Inflammatory macrophage treated with lipopolysaccharide for 4 hours (primary cell): ENCODE data around the gene MUC5AC.

ENCODE experiments used
- DNase-seq: peaks from one replicate; pipeline ENCODE4 v3.0.0-alpha.2; 2020

MUC5AC gene

DNA sequence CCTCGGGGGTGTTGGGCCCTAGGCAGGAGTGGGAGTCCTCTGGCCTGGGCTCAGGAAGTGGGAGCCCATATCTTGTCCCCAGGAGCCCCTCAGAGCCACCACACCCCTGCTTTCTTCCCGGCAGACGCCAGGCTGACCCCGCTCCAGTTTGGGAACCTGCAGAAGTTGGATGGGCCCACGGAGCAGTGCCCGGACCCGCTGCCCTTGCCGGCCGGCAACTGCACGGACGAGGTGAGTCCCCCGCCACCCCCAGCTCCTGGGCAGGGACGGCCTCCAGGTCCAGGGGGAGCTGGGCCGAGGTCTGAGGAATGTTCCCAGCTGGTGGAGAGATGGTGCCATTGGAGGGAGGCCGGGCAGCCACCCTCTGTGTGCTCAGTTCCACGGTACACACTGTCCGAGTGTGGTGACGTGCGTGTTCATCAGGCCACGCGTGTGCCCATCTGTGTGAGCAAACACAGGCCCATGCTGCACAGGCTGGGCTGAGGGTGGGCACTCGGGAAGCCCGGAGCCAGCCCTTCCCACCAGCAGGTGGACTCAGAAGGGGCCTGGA is 69.9 kb downstream of the MUC5AC start:
- DNase-seq, result no peak

DNA sequence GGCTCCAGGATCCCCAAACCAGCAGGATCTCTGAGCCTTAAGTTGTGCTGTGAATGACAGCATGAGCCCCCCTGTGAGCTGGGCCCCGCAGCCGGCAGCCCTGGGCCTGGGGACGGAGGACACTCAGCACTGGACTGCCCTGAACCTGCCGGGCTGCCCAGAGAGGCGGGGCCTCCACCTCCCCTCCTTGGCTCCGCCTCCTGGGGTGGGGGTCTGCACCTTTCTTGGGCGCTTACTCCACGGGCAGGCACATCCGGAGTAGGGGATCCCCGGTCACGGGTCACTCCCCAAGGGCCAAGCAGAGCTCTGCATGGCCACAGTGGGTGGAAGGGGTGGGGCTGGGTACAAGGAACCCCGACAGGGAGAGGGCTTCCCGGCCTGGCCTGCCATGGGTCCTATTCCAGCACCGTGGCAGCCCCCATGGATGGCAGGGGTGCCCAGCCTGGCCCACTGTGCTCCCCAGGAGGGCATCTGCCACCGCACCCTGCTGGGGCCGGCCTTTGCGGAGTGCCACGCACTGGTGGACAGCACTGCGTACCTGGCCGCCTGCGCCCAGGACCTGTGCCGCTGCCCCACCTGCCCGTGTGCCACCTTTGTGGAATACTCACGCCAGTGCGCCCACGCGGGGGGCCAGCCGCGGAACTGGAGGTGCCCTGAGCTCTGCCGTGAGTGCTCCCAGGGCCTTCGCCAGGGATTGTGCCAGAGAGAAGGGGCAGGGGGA is 70.5 kb downstream of the MUC5AC start:
- no peak for DNase-seq

DNA sequence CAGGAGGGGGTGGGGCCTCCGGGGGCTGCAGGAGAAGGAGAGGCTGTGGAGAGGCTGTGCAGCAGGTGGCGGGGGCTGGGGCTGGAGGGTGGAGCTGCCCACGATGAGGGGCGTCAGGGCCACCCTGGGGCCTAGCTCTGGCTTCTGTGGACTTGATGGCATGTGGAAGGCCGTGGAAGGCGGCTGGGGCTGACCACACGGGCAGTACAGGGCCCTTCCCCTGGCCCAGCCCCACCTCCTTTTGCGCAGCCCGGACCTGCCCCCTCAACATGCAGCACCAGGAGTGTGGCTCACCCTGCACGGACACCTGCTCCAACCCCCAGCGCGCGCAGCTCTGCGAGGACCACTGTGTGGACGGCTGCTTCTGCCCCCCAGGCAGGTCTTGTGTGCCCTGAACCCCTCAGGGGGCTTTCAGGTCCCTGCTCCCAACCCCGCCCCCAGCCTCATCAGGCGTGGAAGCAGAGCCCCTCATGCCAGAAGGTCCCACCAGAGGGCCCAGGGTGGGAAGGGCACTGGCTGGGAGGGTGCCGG is 71.2 kb downstream of the MUC5AC start:
- DNase-seq, result no peak

DNA sequence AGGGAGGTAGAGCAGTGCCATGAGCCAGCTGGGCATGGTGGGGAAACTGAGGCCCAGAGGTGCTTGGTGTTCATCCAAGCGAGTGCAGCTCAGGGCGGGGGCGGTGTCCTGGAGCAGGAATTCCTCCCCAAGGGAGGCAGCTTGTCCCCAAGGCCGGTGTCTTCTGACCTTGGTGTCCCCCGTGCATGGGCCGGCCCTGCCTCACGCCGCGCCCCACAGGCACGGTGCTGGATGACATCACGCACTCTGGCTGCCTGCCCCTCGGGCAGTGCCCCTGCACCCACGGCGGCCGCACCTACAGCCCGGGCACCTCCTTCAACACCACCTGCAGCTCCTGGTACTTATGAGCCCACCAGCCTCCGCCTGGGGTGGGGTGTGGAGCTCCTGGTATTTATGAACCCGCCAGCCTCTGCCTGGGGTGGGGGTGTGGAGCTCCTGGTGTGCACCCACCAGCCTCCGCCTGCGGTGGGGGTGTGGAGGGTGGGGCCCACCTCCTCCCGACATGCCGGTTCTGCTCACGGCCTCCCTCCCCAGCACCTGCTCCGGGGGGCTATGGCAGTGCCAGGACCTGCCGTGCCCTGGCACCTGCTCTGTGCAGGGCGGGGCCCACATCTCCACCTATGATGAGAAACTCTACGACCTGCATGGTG is 71.8 kb downstream of the MUC5AC start:
- no peak for DNase-seq

DNA sequence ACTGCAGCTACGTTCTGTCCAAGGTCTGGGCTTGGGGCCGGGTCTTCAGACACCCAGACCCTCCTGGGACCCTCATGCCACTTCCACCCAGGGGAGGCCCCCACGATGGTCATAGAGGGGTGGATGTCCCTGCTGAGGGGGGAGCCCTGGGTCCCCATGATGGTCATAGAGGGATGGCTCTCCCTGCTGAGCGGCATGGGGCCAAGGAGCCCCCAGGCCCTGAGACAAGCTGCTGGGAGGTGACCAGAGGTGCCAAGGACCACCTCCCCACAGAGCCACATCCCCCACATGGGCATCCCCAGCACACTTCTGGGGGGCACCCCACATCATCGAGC is 72.3 kb downstream of the MUC5AC start:
- DNase-seq, result no peak

- no peak for DNase-seq
Observed at GRCh38 chr11:1230456-1231395, 73.0 kb downstream of the MUC5AC start.

DNA sequence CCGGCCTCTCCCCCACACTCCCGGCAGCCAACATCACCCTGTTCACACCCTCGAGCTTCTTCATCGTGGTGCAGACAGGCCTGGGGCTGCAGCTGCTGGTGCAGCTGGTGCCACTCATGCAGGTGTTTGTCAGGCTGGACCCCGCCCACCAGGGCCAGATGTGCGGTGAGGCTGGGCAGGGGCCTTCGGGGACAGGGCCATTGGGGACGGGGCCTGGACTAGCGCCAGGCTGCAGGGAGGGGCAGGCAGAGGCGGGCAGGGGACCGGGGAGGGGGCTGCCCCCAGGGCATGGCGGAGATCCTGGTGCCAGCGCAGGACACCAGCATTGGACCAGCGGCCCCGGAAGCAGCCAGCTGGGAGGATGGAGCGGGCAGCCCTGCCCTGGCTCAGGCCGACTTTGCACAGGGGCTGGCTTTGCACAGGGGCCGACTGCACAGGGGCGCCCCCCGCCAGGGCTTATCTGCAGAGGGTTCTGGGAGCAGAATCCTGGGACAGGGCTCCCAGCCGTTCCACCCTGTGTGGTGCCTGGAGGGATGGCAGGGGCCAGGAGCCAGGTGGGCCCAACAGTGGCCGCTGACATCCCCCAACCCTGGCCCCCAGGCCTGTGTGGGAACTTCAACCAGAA is 73.8 kb downstream of the MUC5AC start:
- DNase-seq, result no peak

DNA sequence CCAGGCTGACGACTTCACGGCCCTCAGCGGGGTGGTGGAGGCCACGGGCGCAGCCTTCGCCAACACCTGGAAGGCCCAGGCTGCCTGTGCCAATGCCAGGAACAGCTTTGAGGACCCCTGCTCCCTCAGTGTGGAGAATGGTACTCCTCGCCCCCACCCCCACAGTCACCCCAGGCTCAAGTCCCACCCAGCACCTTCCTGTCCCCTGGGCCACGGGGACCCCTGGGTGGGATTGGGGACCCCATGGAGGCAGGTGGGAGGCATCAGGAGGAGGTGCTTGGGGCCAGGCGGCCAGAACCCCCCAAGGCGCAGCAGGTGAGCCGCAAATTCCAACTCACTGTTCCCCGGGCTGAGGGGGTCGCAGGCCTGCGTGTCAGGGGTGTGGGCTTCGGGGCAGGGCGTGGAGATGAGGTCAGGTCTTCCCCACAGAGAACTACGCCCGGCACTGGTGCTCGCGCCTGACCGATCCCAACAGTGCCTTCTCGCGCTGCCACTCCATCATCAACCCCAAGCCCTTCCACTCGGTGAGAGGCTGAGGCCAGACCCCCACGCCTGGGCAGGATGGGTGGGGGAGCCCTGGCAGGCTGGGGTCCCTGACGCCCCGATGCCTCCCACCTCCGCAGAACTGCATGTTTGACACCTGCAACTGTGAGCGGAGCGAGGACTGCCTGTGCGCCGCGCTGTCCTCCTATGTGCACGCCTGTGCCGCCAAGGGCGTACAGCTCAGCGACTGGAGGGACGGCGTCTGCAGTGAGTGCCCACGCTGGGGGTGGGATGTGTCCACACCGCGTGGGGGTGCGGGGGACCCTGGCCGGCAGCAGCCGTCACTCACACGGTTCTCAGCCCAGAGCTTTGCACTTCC is 74.5 kb downstream of the MUC5AC start:
- DNase-seq, result no peak

DNA sequence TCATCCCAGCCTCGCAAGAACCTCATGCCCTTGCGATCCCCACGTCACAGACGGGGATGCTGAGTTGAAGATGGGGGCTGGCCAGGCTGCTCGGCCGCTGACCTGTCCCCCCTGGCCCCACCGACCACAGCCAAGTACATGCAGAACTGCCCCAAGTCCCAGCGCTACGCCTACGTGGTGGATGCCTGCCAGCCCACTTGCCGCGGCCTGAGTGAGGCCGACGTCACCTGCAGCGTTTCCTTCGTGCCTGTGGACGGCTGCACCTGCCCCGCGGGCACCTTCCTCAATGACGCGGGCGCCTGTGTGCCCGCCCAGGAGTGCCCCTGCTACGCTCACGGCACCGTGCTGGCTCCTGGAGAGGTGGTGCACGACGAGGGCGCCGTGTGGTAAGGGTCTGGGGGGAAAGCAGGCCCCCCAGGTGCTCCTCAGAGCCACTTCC is 75.1 kb downstream of the MUC5AC start:
- DNase-seq, result no peak

GRCh38 chr11:1233351-1234053 is 75.7 kb downstream of the MUC5AC start:
- no peak for DNase-seq

DNA sequence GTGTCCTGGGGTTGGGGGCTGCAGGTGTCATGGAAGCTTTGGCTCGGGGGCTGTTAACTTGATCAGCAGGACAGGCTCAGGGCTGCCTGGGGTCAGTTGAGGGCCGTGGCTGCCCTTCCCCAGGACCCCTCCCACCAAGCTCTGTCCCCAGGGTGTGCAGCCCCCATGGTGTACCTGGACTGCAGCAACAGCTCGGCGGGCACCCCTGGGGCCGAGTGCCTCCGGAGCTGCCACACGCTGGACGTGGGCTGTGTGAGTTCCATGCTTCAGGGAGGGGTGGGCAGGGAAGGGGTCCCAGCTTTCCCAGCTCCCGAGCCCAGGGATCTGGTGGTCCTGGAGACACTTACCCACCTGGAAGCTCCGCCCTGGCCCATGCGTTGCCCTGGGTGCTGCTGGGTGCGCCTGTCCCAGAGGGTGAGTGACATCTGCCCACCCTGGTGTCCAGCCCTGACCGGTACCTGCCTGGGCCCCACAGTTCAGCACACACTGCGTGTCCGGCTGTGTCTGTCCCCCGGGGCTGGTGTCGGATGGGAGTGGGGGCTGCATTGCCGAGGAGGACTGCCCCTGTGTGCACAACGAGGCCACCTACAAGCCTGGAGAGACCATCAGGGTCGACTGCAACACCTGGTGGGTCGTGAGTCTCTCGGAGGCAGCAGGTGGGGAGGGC is 76.4 kb downstream of the MUC5AC start:
- DNase-seq, result no peak

- no peak for DNase-seq
Observed at GRCh38 chr11:1234771-1235305, 77.1 kb downstream of the MUC5AC start.

DNA sequence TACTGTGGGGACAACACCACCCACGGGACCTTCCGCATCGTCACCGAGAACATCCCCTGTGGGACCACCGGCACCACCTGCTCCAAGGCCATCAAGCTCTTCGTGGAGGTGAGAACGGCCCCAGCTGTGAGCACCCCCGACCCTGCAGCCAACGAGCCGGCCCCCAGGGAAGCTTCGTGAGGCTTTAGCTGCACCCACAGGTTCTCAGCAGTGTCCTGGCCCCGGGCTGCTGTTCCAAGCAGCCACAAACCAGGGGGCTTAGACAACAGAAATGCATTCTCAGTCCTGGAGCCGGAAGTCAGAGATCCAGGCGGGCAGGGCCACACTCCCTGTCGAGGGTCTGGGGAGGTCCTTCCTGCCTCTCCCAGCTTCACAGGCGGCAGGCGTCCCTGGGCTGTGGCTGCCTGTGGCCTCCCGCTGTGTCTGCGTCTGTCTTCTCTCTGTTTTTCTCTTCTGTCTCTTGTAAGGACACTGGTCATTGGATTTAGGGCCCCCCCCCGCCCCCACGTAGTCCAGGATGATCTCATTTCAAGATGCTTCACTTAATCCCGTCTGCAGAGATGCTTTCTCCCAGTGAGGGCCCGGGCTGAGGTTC is 77.7 kb downstream of the MUC5AC start:
- DNase-seq, result no peak

DNA sequence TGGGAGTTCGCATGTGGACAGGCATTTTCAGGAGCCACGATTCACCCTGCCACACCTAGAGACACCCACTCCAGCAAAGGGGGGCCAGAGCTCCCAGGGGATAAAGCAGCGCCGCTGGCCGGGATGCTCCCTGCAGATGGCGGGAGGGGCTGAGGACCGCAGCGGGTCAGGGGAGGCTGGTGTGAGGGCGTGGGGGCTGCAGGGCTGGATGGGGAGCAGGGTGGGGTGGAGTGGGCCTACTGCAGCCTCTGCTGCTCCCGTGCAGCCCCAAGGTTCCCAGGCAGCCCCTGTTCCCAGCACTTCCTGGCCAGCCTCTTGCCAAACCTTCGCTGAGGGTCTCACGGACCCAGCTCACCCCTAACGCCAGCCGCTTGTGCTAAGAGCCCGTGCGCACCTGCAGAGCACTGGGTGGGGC is 78.2 kb downstream of the MUC5AC start:
- DNase-seq, result no peak

DNA sequence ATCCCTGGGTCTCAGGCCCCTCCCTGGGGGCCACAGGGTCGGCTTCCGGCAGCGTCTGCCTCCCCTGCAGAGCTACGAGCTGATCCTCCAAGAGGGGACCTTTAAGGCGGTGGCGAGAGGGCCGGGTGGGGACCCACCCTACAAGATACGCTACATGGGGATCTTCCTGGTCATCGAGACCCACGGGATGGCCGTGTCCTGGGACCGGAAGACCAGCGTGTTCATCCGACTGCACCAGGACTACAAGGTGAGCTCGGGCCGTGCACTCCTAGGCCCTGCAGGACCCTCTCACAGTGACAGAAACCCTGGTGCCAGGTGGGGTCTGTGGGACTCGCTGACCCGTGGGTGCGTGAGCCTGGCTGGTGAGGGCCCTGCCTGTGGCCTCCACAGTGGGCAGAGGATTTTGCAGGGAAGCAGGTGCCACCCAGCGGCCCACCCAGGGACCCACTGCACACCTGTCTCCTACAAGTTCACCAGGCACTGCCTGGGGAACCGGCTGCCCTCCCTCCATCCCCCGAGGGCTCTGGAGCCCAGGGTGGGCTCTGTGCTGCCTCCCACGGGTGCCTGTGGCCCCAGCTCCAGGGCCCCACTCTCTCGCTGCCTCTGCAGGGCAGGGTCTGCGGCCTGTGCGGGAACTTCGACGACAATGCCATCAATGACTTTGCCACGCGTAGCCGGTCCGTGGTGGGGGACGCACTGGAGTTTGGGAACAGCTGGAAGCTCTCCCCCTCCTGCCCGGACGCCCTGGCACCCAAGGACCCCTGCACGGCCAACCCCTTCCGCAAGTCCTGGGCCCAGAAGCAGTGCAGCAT is 78.8 kb downstream of the MUC5AC start:
- DNase-seq, result no peak

GRCh38 chr11:1237128-1237580 is 79.4 kb downstream of the MUC5AC start:
- no peak for DNase-seq

DNA sequence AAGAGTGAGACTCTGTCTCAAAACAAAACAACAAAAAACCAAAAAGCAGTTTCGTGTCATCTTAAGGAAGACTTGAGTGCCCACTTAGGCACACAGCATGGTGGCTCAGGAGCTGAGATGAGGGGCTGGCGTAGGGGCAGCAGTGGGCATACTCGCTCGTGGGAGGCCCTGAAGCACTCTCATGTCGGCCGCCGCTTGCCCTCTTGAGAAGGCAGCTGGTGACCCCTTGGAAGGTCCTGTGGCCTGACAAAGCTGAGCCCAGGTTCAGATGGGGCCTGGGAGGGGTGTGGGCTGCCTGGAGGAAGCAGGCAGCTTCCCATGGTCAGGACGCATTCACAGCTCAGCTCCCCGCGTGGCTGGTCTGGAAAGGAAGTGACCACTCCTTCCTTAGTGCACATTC is 80.1 kb downstream of the MUC5AC start:
- DNase-seq, result no peak

GRCh38 chr11:1238767-1239595 is 81.2 kb downstream of the MUC5AC start:
- DNase-seq, result no peak
